NCI-H187 treated with DMSO at 0.1 percent for 48 hours (cell line): ENCODE measurements around the gene RHOD.

ENCODE experiments used
- DNase-seq: peaks from one replicate; lab custom pipeline; 2025; lab: John Stamatoyannopoulos, UW

Gene RHOD

DNA sequence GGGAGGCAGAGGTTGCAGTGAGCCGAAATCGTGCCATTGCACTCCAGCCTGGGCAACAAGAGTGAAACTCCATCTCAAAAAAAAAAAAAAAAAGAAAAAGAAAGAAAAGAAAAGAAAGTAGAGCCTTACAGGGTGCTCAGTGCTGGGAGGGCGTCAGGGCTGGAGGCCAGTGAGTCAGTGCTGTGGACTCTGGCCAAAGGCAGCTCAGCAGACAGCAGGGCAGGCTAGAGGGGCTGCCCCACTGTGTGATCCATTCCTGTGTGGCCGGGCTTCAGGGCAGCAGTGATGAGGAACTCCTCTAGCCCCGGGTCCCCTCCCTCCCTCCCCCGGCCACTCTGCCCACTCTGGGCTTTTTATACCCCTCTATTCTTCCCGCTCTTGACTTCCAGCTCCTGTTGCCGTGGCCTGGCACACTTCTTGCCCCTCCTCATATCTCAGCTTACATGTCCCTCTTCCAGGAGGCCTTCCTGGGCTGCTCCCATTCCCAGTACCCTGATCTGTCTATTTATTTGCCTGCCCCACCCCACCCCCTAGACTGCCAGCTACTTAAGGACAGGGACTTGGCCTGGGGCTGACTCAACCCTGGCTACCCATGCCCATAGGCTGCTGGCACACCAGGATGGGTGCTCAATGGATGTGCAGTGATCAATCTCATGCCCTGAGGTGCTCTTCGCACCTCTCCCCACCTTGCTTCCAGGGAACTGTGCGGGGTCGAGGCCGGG is 23.7 kb upstream of the RHOD start:
- DNase-seq: no peak

DNA sequence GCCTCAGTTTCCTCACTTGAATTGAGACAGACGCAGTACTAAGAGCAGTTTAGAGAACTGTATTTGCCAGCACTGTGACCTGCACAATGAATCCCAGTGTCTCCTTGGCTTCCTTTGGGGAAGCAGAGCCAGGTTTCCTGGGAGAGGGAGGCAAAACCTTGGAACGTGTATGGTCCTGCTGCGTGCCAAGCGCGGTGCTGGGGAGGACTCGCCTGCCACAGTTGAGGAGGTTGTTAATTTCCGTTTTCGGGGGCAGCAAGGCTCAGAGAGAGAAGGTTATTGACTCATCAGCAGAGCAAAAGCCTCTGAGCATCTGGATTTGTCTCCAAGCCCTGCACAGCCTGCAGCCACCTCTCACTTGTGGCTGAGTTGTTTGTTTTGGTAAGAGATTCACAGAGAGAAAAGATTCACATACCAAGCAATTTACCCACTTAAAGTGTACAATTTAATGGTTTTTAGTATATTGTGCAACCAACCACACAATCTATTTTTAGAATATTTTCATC is 22.9 kb upstream of the RHOD start:
- no peak for DNase-seq

GRCh38 chr11:67034350-67034749 is 22.3 kb upstream of the RHOD start:
- no peak for DNase-seq

GRCh38 chr11:67040147-67040546 is 16.5 kb upstream of the RHOD start:
- DNase-seq: no peak

DNA sequence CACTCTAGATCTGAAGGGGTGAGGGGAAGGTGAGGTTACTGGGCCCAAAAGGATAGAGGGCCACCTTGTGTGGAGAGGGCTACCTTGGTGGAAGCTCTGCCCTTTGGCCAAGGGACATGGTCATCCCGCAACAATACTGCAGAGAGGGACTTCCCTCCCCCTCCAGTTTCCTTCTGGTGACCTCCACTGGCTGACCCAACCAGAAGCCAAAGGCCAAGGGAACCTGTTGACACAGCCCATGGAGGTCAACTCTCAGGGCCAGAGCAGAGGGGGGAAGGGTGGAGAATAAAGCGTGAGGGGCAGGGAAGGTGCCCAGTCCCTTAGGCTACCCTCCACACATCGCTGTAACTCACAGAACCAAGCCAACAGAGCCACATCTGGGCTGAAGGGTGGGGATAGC is 15.0 kb upstream of the RHOD start:
- DNase-seq: no peak

DNA sequence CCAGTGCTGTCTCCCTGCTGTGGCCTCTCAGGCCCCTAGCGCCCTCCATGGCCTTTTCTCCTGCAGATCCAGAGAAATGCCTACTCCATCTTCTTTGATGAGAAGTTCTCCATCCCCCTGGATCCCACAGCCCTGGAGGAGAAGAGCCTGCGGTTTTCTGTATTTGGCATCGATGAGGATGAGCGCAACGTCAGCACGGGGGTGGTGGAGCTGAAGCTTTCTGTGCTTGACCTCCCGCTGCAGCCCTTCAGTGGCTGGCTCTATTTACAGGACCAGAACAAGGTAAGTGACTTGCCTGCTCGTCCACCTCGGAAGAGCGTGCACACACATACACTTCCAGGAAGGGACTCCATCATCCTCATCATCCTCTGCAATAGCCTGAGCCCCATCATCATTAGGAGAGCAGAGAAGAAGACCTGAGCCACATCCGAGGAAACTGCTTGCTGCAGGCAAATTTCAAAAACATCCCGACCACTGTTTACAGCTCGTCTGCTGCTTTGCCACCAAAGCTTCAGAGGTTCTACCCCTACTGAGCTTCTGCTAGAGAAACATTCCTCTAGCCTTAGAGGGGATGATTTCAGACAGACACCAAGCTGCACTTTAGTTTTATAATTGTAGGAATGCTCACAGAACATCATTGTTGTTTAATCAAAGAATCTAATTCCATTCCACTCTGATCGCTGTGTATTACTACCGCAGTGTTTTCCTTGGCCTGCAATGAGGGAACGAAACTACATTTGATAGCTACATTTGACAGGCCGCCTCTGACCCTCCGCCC is 12.9 kb upstream of the RHOD start:
- DNase-seq: no peak

DNA sequence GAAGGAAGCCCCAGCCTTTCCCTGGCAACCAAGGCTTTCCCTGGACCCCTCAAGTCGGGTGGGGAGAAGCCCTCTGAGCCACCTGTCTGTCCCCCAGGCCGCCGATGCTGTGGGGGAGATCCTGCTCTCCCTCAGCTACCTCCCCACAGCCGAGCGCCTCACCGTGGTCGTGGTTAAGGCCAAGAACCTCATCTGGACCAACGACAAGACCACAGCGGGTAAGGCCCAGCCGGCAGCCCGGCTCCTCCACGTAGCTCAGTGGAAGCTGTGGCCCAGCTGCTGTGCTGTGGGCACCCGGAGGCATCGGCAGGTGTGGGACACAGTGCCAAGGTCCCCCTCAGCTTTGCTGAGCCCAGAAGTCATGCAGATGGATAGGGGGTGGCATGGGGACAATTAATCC is 12.2 kb upstream of the RHOD start:
- DNase-seq: no peak

DNA sequence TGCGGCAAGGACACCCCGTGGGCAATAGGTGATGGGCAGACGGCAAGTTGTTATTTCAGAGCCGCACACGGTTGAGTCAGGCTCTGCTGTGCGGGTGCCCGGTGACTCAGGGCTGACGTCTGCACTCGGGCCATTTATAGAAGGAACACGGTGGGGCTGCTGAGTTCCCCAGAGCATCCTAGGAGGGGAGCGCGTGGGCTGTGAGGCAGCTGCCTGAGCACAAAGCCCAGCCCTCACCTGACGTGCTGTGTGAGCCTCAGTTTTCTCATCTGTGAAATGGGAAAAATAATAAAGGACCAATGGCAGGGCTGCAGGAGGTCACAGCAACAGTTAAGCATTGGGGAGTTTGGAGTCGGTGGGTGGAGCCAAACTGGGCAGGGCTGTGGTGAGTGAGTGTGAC is 11.3 kb upstream of the RHOD start:
- no peak for DNase-seq

- DNase-seq: no peak
Observed at GRCh38 chr11:67048515-67049130, 8.0 kb upstream of the RHOD start.

GRCh38 chr11:67050139-67050538 is 6.5 kb upstream of the RHOD start:
- no peak for DNase-seq

DNA sequence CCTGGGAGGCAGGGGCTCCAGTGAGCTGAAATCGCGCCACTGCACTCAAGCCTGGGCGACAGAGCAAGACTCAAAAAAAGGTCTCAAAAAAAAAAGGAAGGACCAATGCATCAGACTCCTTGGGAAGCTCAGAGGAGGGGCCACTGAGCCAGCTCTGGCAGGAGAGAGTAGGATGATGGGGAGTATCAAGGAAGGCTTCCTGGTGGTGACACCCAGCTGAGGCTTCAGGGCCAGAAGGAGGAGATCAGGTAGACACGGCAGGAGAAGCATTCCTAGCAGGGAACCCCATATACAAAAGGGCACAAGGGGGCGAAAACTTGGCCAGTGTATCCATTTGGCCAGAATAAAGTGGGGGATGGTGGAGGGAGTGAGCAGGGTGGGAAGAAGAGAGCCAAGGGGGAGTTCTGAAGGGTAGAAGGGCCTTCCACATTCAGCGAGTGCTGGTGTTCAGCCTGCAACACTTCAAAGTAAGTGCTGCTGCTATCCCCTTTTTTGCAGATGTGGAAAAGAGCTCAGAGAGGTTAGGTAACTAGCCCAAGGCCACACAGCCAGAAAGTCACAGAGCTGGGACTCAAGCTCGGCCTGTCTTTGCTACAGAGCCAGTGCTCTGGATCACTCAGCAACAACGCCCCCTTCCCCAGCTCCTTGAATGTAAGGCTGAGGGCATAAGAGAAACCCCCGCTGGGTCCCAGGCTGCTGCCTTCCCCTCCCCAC is 5.3 kb upstream of the RHOD start:
- no peak for DNase-seq

DNA sequence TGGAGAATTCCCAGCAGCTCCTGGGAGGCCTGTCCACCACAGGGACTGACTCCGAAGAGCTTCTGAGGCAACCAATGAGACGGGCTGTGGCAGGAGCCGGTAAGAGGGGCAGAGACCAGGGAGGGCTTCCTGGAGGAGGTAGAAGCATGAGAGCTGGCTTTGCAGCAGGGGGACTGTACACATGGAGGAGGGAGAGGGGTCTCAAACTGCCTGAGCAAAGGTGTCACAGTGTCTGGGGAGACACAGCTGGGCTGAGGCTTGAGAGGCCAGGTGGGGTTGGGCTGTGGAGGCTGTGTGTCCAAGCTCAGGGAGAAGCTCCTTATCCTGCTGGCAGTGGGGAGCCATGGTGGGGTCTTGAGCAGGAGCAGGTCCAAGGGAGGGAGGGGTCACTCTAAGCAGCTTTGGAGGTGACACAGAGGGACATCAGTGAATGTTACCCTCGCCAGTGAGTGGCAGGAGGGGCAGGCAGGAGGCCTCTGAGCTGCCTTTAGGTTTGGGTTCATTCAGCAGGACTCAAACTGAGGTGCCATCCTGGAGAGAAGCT is 4.6 kb upstream of the RHOD start:
- DNase-seq: no peak

GRCh38 chr11:67052891-67053290 is 3.8 kb upstream of the RHOD start:
- no peak for DNase-seq

GRCh38 chr11:67053896-67054329 is 2.7 kb upstream of the RHOD start:
- DNase-seq: no peak

- no peak for DNase-seq
Observed at GRCh38 chr11:67054346-67054835, 2.3 kb upstream of the RHOD start.

DNA sequence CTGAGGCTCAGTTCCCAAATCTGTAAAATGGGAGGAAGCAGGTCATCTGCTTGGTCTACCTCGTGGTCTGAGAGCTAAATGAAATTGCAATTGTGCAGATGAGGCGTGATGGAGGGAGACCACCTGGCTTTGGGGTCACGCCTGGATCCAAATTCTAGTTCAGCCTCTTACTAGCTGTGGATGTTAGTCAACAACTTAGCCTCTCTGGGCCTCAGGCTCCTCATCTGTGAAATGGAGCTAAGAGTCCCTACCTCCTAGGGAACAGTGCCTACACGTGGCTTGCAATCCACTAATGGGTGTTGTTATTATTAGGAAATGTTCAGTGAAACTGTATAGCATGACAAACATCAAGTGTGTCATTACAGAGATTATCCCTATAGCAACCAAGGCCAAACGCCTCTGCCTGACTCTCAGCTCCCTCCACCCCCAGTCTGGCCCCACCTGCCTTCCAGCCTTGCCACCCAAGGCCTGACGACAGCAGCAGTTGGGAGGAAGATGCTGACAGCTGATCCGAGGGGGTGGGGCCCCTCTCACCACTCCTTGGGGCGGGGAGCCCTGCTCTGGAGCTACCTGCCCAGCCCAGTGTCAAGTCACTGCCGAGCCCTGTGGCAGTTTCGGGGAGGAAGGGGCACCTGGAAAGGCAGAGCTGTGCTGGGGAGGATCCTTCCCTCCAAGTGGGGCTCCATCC is 1.7 kb upstream of the RHOD start:
- no peak for DNase-seq

DNA sequence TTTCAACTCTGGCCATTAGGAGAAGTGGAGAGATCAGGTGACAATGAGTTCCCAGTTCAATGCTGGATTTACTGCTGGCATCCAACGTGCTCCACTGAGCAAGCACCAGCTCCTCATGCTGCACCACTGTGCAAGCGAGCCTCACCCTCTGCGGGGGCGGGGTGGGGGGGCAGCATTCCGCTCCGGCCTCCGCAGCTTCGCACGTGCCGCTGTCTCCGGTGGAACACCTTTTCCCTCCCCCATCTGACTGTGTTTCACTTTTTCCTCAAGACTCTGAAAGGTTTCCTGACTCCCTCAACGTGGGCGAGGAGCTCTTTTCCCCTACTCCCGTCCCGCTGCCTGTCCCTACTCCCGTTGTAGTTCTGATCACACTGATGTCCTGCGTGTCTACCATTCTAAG is 835 bp upstream of the RHOD start:
- DNase-seq: no peak

DNA sequence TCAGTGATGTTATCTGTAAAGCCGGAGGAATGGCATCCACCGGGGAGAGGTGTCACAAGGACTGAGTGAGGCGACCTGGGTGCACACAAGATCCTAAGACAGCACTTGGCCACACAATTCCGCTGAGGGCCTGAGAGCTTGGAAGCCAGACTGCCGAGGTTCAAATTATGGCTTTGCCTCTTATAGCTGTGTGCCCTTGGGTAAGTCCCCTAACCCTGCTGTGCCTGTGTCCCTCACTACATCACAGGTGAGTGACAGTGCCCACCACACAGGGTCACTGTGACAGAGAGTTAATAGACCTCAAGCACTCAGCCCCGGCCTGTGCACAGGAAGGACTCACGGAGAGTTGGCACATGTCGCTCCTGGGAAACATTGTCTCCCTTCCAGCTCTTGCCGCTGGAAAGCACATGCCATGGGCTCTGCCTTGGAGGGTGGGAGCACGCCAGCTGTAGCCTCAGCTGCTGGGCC is 592 bp downstream of the RHOD start:
- no peak for DNase-seq

DNA sequence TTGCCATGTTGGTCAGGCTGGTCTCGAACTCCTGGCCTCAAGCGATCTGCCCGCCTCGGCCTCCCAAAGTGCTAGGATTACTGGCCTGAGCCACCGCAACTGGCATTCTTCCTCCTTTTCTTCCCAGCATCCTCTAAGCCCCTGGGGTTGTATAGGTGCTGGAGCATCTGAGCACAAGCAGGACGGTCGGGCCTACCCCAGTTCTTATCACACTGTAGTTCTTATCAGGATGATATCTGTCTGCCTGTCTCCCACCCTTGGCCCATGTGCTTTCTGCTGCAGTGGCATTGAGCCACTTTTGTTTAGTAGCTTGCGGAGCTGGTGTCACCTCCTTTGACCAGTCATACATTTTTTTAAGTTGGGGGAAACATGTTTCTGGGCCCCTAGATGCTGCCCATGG is 1.9 kb downstream of the RHOD start:
- DNase-seq: no peak

- DNase-seq: no peak
Observed at GRCh38 chr11:67059671-67060070, 3.0 kb downstream of the RHOD start.

DNA sequence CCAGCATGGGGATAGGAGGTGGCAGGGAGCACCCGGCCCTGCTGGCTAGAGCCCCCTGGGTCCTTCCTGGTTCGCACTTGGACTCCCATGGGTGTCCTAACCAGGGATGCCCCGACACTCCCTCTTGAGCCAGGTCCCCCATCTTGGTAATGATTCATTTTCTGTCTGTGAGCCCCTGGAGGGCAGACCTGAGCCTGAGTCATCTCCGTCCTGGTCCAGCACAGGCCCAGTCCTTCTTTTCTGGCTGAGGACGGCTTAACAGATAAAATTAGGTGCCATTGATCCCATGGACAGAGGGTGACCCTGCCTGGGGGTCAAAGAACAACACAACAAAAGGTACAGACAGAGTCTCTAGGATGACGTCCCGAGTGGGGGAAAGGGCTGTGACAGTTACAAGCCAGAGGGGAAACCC is 3.5 kb downstream of the RHOD start:
- no peak for DNase-seq
